Measurements from ENCODE around the gene PSAP.
"Not testable (repeated sequence)": the region's sequence is repeated elsewhere in the genome, so short reads cannot be mapped to it uniquely, and the experiment has no call there.

Gene PSAP

GRCh38 chr10:71850743-71851464 lies at the start of gene PSAP:
Gene PSAP, minus strand, starts transcription at chr10:71851251. Its CDS starts 30 bp downstream, at chr10:71851221.
- DNase-seq = peak; percentile 98

GRCh38 chr10:71900441-71901180 lies 49.6 kb upstream of the PSAP start:
- DNase-seq = no peak

- DNase-seq = no peak
Observed at GRCh38 chr10:71899665-71900412, 48.8 kb upstream of the PSAP start.

GRCh38 chr10:71898346-71898745 lies 47.3 kb upstream of the PSAP start:
- DNase-seq = not testable (repeated sequence)

- no peak for DNase-seq
Observed at GRCh38 chr10:71893920-71894319, 42.9 kb upstream of the PSAP start.

- no peak for DNase-seq
Observed at GRCh38 chr10:71893258-71893815, 42.3 kb upstream of the PSAP start.

- no peak for DNase-seq
Observed at GRCh38 chr10:71891437-71891836, 40.4 kb upstream of the PSAP start.

GRCh38 chr10:71889388-71889987 lies 38.4 kb upstream of the PSAP start:
- no peak for DNase-seq

- peak; percentile 53 for DNase-seq
Observed at GRCh38 chr10:71888623-71889387, 37.8 kb upstream of the PSAP start.

- no peak for DNase-seq
Observed at GRCh38 chr10:71888248-71888622, 37.2 kb upstream of the PSAP start.

- DNase-seq = no peak
Observed at GRCh38 chr10:71887743-71888142, 36.7 kb upstream of the PSAP start.

GRCh38 chr10:71882813-71883659 lies 32.0 kb upstream of the PSAP start:
- DNase-seq = no peak

GRCh38 chr10:71881647-71882355 lies 30.8 kb upstream of the PSAP start:
- no peak for DNase-seq

GRCh38 chr10:71881307-71881624 lies 30.2 kb upstream of the PSAP start:
- DNase-seq = not testable (repeated sequence)

- DNase-seq = no peak
Observed at GRCh38 chr10:71880425-71881306, 29.6 kb upstream of the PSAP start.

GRCh38 chr10:71878327-71879034 lies 27.4 kb upstream of the PSAP start:
- DNase-seq = peak; percentile 17

GRCh38 chr10:71877821-71878220 lies 26.8 kb upstream of the PSAP start:
- no peak for DNase-seq

GRCh38 chr10:71874680-71875354 lies 23.8 kb upstream of the PSAP start:
- not testable (repeated sequence) for DNase-seq

All from CD4-positive, alpha-beta T cell treated with Interleukin-17A for 1 hour (primary cell).